Left ventricle myocardium inferior (tissue), 1 donor: Measurements from ENCODE around the gene CRY1. TPM values are rescaled to one million over a fixed set of nuclear protein-coding genes. Genes with fewer than 3 reads are reported as not detected.

ENCODE experiments used
- DNase-seq: peaks from one replicate; pipeline ENCODE4 v3.0.0-alpha.2; 2020
- H3K27ac ChIP-seq: fragments of 200-600 bp; replicated peaks from 2 replicates; pipeline ENCODE4 v1.8.0; 2021
- H3K27me3 ChIP-seq: fragments of 200-600 bp; 2 replicates; pipeline ENCODE4 v1.8.0; 2021; ENCODE audit warnings: low read depth
- H3K36me3 ChIP-seq: fragments of 200-600 bp; 2 replicates; pipeline ENCODE4 v1.8.0; 2021
- H3K4me1 ChIP-seq: fragments of 200-600 bp; 2 replicates; pipeline ENCODE4 v1.8.0; 2021
- H3K4me3 ChIP-seq: fragments of 200-600 bp; 2 replicates; pipeline ENCODE4 v1.8.0; 2021; ENCODE audit warnings: mild to moderate bottlenecking, moderate library complexity
- H3K9me3 ChIP-seq: fragments of 200-600 bp; replicated peaks from 2 replicates; pipeline ENCODE4 v1.8.0; 2021
- CTCF ChIP-seq: fragments of 200-600 bp; IDR thresholded peaks from 2 replicates; pipeline ENCODE4 v1.8.0; 2021; ENCODE audit warnings: antibody characterized with exemption, mild to moderate bottlenecking, borderline replicate concordance
- intact Hi-C: fragments of 100-400 bp; cut with micrococcal nuclease; formaldehyde crosslinking; loops from one replicate; pipeline ENCODE4 v1.11.0; 2022
- total RNA-seq: library from RNA; stranded (reverse); fragmentation: NEBNext Ultra II Directional; extraction: Animal tissue kit (Norgen Biotek cat#: 25700); gene quantifications from one replicate; pipeline ENCODE4 v1.2.1, GENCODE V29; 2021
- donor health status: DM: no; HTN: yes; CAD: no; lungs with severe emphysema.

Gene CRY1
- total RNA-seq, 1 donor from 2014 or later: 10.0 TPM

GRCh38 chr12:106957583-106957982, 135.8 kb downstream of the CRY1 start:
- no peaks in the 10 kb centered on the region for H3K27me3 ChIP-seq
- H3K9me3 ChIP-seq: no peaks in the 10 kb centered on the region
- no peak for DNase-seq
- no peak for TF ChIP-seq CTCF
- H3K4me1 ChIP-seq: peaks cover 85% of the 10 kb centered on the region
- intact Hi-C loops: no loop called here
- H3K27ac ChIP-seq: peak overlapping the region; percentile 13
- H3K4me3 ChIP-seq: peak overlapping the region; percentile 95
- H3K36me3 ChIP-seq: no peaks in the 10 kb centered on the region

- TF ChIP-seq CTCF: peak; percentile 30
- intact Hi-C loops: no loop called here
- Histone ChIP-seq H3K9me3 (no peaks in the 10 kb centered on the region), H3K4me1 (peaks cover 70% of the 10 kb centered on the region), H3K27me3 (no peaks in the 10 kb centered on the region), H3K4me3 (peak overlapping the region; percentile 95), H3K27ac (peak overlapping the region; percentile 99), H3K36me3 (no peaks in the 10 kb centered on the region)
- DNase-seq: peak; percentile 63
Measured at GRCh38 chr12:106956048-106956578, 137.2 kb downstream of the CRY1 start.

GRCh38 chr12:106955377-106956047, 137.8 kb downstream of the CRY1 start, which contains the start of gene TMEM263:
Gene TMEM263 (plus strand): TSS chr12:106955907. CDS start chr12:106967117, 11,210 bp downstream.
- intact Hi-C loops: no loop called here
- TF ChIP-seq CTCF: peak; percentile 27
- Histone ChIP-seq H3K4me1 (peaks cover 65% of the 10 kb centered on the region), H3K27me3 (no peaks in the 10 kb centered on the region), H3K9me3 (no peaks in the 10 kb centered on the region), H3K4me3 (peak within 1 kb of the TSS; percentile 95), H3K36me3 (no peaks in the 10 kb centered on the region), H3K27ac (peak within 1 kb of the TSS; percentile 99)
- DNase-seq: peak; percentile 94

- intact Hi-C loops: no loop called here
- H3K27ac ChIP-seq: peak overlapping the region; percentile 99
Measured at GRCh38 chr12:106954462-106955376, 138.6 kb downstream of the CRY1 start.

More at GRCh38 chr12:106954462-106955376, 138.6 kb downstream of the CRY1 start:
- no peak for TF ChIP-seq CTCF
- Histone ChIP-seq H3K36me3 (no peaks in the 10 kb centered on the region), H3K4me1 (peaks cover 58% of the 10 kb centered on the region), H3K4me3 (peak overlapping the region; percentile 95), H3K9me3 (no peaks in the 10 kb centered on the region), H3K27me3 (no peaks in the 10 kb centered on the region)
- DNase-seq: peak; percentile 39
